Suprapubic skin (tissue), 3 donors: ENCODE measurements around the gene SSTR1.

Source experiments
- CTCF ChIP-seq, 2 donors: fragments of 200-600 bp in 1 of 2; fragments of 450-650 bp in 1 of 2; sonication (generic) in 1 of 2; IDR thresholded peaks; one replicate each; pipeline ENCODE4 v1.5.1; 2016 to 2019; ENCODE audit warnings: antibody characterized with exemption in 2 of 2, mild to moderate bottlenecking in 1 of 2, moderate library complexity in 1 of 2
- EP300 ChIP-seq: sonication (generic); formaldehyde crosslinking; IDR thresholded peaks from one replicate; pipeline ENCODE4 v1.6.1; 2017; ENCODE audit warnings: antibody characterized with exemption

- TF ChIP-seq CTCF (IDR thresholded peaks at IDR 0.05), result no peak
- TF ChIP-seq EP300, result no peak
Measured at GRCh38 chr14:38257507-38257906, 49.8 kb downstream of the SSTR1 start.
